Naive thymus-derived CD4-positive, alpha-beta T cell (primary cell): ENCODE measurements around the gene CRHR2. TPM values are rescaled to one million over a fixed set of nuclear protein-coding genes. Genes with fewer than 3 reads are reported as not detected.
A peak's percentile ranks its signal among the peaks of the same experiment; 100 is the strongest.
"Not testable (repeated sequence)": the region's sequence is repeated elsewhere in the genome, so short reads cannot be mapped to it uniquely, and the experiment has no call there.

Experiments used
- ATAC-seq: fragments of 150-1000 bp; cut with Tn5 transposase; 2 replicates; pipeline ENCODE4 v1.10.0; 2021; ENCODE audit warnings: mild to moderate bottlenecking, moderate library complexity
- CTCF ChIA-PET: fragments of 350-600 bp; sonication (Branson Sonifier 250); formaldehyde crosslinking; loops from one replicate; lab custom pipeline; 2021; ENCODE audit warnings: antibody characterized with exemption; lab: Charles Lee
- POLR2A ChIA-PET: fragments of 350-600 bp; sonication (Branson Sonifier 250); formaldehyde crosslinking; loops from one replicate; lab custom pipeline; 2021; ENCODE audit warnings: antibody characterized with exemption, inconsistent platforms; lab: Charles Lee
- DNase-seq, 9 donors: peaks; one replicate each; pipeline versions ENCODE4 v3.0.0 to v3.0.0-alpha.2; 2020 to 2022; ENCODE audit warnings: mixed read lengths in 1 of 9
- H3K27ac ChIP-seq: one replicate; pipeline ENCODE4 v1.7.0; 2013; ENCODE audit warnings: mild to moderate bottlenecking, low read depth, low read length, moderate library complexity
- H3K27me3 ChIP-seq, 2 donors: one replicate each; pipeline ENCODE4 v1.7.0; 2013; ENCODE audit warnings: low read length in 2 of 2, mild to moderate bottlenecking in 2 of 2, moderate library complexity in 2 of 2; ENCODE audit not compliant: control insufficient read depth in 2 of 2, insufficient read depth in 2 of 2
- H3K36me3 ChIP-seq, 3 experiments: 1 replicate in 2 of 3; 2 replicates in 1 of 3; pipeline ENCODE4 v1.7.0; 2013; ENCODE audit warnings: low read length in 3 of 3, mild to moderate bottlenecking in 3 of 3, moderate library complexity in 1 of 3; ENCODE audit not compliant: insufficient read depth in 3 of 3, control insufficient read depth in 2 of 3
- H3K4me1 ChIP-seq, 2 donors: one replicate each; pipeline ENCODE4 v1.7.0; 2013; ENCODE audit warnings: low read length in 2 of 2, mild to moderate bottlenecking in 2 of 2, moderate library complexity in 1 of 2; ENCODE audit not compliant: control insufficient read depth in 2 of 2, insufficient read depth in 2 of 2
- H3K4me3 ChIP-seq: 2 replicates; pipeline ENCODE4 v1.7.0; 2013; ENCODE audit warnings: mild to moderate bottlenecking, low read length
- H3K9me3 ChIP-seq, 3 experiments: 1 replicate in 2 of 3; 2 replicates in 1 of 3; pipeline ENCODE4 v1.7.0; 2013; ENCODE audit warnings: low read length in 3 of 3; ENCODE audit not compliant: control insufficient read depth in 2 of 3
- H3K27ac Mint-ChIP-seq, 9 donors: one replicate each; pipeline ENCODE4 v1.8.0; 2020 to 2022; ENCODE audit warnings: mixed read lengths in 9 of 9, mild to moderate bottlenecking in 8 of 9, moderate library complexity in 5 of 9, inconsistent platforms in 2 of 9
- H3K27me3 Mint-ChIP-seq, 5 donors: one replicate each; pipeline ENCODE4 v1.8.0; 2021 to 2022; ENCODE audit warnings: mixed read lengths in 5 of 5, mild to moderate bottlenecking in 1 of 5
- H3K36me3 Mint-ChIP-seq, 5 donors: one replicate each; pipeline ENCODE4 v1.8.0; 2020 to 2022; ENCODE audit warnings: mixed read lengths in 5 of 5, mild to moderate bottlenecking in 3 of 5, inconsistent platforms in 1 of 5
- H3K4me1 Mint-ChIP-seq, 7 donors: one replicate each; pipeline ENCODE4 v1.8.0; 2020 to 2022; ENCODE audit warnings: mixed read lengths in 7 of 7, mild to moderate bottlenecking in 3 of 7, inconsistent platforms in 1 of 7
- H3K4me3 Mint-ChIP-seq, 10 donors: one replicate each; pipeline ENCODE4 v1.8.0; 2020 to 2022; ENCODE audit warnings: mild to moderate bottlenecking in 10 of 10, mixed read lengths in 10 of 10, moderate library complexity in 6 of 10, inconsistent platforms in 2 of 10
- H3K9me3 Mint-ChIP-seq, 11 donors: one replicate each; pipeline ENCODE4 v1.8.0; 2020 to 2022; ENCODE audit warnings: mixed read lengths in 11 of 11, mild to moderate bottlenecking in 4 of 11, inconsistent platforms in 1 of 11, moderate library complexity in 1 of 11
- intact Hi-C, 2 donors: fragments of 100-400 bp; cut with micrococcal nuclease; formaldehyde crosslinking; loops; one replicate each; pipeline ENCODE4 v1.15.1; 2023
- polyA plus RNA-seq, 2 donors: library from polyadenylated mRNA; unstranded; fragments of 300-500 nt; fragmentation: Illumina TruSeq; gene quantifications; one replicate each; pipeline ENCODE4 v1.2.3, GENCODE V29; 2021
- total RNA-seq, 6 experiments: library from RNA in 5 of 6; stranded (reverse) in 5 of 6; gene quantifications; 1 replicate in 5 of 6; 2 replicates in 1 of 6; pipeline ENCODE4 v1.2.3 and lab custom pipeline; 2021 to 2026

The CRHR2 gene
- total and polyA plus RNA-seq, 7 experiments from 2014 or later = not detected

DNA sequence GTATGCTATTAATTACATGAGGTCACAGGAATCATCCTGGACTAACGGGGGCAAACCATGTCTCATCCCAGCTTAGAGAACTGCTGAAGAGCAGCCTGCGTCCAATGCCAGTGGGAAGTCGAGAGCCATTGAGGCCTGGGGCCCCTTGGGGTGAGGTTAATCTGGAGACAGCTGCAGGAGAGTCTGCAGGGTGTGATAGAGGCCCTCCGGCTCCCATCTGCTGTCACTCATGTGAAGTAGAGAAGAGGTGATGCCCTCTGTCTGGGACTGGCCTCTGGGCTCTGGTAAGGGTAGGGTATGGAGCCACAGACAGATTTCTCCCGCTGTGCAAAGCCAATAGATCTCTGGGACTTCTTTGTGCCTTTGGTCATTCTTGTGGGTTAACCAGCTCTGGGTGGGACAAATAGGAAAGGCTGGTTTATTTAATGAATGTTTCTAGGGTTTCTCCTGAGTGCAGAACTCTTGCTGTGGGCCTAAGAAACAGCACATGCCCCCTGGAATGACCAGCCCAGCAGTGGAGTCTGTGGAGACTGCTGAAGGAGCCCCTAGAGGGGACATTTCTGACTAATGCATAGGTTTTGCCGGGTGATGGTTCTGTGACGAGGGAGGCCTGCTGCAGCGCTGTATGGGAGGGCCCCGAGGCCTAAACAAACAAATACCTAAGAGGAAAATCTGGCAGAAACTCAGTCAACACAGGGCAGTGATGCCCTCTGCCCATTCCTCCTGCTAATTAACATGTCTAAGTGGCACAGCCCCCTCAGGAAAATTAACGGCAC lies 34.5 kb downstream of the CRHR2 start:
- H3K4me1 Mint-ChIP-seq = peaks cover 0 to 2% (median 0%) of the 10 kb centered on the region in 7 donors
- H3K36me3 Mint-ChIP-seq = peaks cover 0 to 26% (median 15%) of the 10 kb centered on the region in 5 donors
- Histone ChIP-seq H3K4me3 (no peak overlapping the region), H3K9me3 (no peaks in the 10 kb centered on the region), H3K27ac (no peak overlapping the region), H3K36me3 (peaks cover 0 to 8% (median 0%) of the 10 kb centered on the region in 3 experiments), H3K4me1 (no peaks in the 10 kb centered on the region), H3K27me3 (no peaks in the 10 kb centered on the region)
- peaks cover 0 to 1% (median 0%) of the 10 kb centered on the region in 11 donors for H3K9me3 Mint-ChIP-seq
- DNase-seq (no peak), ATAC-seq (no peak)
- intact Hi-C loops = no loop called here
- no peak overlapping the region for H3K4me3 Mint-ChIP-seq
- no peaks in the 10 kb centered on the region for H3K27me3 Mint-ChIP-seq
- H3K27ac Mint-ChIP-seq = peak overlapping the region in 2 of 9 donors; percentile 10 to 15
- CTCF ChIA-PET = no interaction called here
- POLR2A ChIA-PET = no interaction called here

DNA sequence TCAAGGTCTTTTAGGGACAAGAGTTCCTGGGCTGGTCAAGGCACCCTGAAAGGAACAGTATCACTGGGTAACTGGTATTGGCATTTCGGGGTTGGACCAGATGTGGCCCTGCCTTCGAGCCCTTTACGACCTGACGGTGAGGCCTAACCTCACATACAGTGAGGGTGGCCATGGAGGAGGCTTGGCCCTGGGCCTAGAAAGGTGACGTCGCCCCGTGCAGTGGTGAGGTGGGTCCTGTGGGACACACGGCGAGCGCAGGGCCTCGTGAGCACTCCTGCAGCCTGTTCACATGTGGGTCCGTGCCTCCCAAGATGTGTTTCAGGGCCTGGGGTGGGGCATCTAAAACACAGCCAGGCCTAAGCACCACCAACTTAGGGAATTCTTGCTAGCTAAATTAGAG lies 36.1 kb downstream of the CRHR2 start:
- Histone ChIP-seq H3K4me1 (no peaks in the 10 kb centered on the region), H3K27ac (no peak overlapping the region), H3K36me3 (peaks cover 0 to 9% (median 0%) of the 10 kb centered on the region in 3 experiments), H3K4me3 (no peak overlapping the region), H3K27me3 (no peaks in the 10 kb centered on the region), H3K9me3 (no peaks in the 10 kb centered on the region)
- ChIA-PET CTCF (no interaction called here), POLR2A (no interaction called here)
- no peak overlapping the region for H3K4me3 Mint-ChIP-seq
- DNase-seq (no peak), ATAC-seq (no peak)
- H3K36me3 Mint-ChIP-seq = peaks cover 0 to 29% (median 15%) of the 10 kb centered on the region in 5 donors
- H3K27ac Mint-ChIP-seq = peak overlapping the region in 1 of 9 donors; percentile 16
- intact Hi-C loops = no loop called here
- H3K9me3 Mint-ChIP-seq = peaks cover 0 to 1% (median 0%) of the 10 kb centered on the region in 11 donors
- no peaks in the 10 kb centered on the region for H3K4me1 Mint-ChIP-seq
- no peaks in the 10 kb centered on the region for H3K27me3 Mint-ChIP-seq

DNA sequence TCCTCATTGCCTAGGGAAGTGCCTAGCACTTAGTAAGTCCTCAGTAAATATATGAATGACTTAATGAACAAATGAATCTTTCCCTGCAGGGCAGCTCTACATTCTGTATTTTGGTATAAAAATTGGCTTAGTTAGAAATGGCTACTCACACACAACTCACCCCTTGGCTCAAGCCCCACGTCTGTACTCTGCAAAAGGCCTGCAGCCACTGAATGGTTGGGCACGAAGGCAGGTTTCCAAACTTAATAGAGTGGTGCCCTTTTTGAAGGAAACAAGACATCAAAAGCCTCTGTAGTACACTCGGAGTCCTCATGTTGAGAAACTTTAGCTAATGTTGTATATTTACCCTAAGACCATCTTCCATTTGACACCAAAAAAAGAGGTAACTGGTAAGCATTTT lies 36.6 kb downstream of the CRHR2 start:
- H3K36me3 Mint-ChIP-seq = peaks cover 0 to 29% (median 15%) of the 10 kb centered on the region in 5 donors
- Histone ChIP-seq H3K27me3 (no peaks in the 10 kb centered on the region), H3K4me3 (no peak overlapping the region), H3K9me3 (no peaks in the 10 kb centered on the region), H3K4me1 (no peaks in the 10 kb centered on the region), H3K36me3 (peaks cover 0 to 9% (median 0%) of the 10 kb centered on the region in 3 experiments), H3K27ac (no peak overlapping the region)
- CTCF ChIA-PET = no interaction called here
- POLR2A ChIA-PET = no interaction called here
- H3K27me3 Mint-ChIP-seq = no peaks in the 10 kb centered on the region
- peak overlapping the region in 1 of 9 donors; percentile 51 for H3K27ac Mint-ChIP-seq
- intact Hi-C loops = no loop called here
- DNase-seq = no peak
- no peaks in the 10 kb centered on the region for H3K4me1 Mint-ChIP-seq
- ATAC-seq = no peak
- no peak overlapping the region for H3K4me3 Mint-ChIP-seq
- H3K9me3 Mint-ChIP-seq = peaks cover 0 to 1% (median 0%) of the 10 kb centered on the region in 11 donors

DNA sequence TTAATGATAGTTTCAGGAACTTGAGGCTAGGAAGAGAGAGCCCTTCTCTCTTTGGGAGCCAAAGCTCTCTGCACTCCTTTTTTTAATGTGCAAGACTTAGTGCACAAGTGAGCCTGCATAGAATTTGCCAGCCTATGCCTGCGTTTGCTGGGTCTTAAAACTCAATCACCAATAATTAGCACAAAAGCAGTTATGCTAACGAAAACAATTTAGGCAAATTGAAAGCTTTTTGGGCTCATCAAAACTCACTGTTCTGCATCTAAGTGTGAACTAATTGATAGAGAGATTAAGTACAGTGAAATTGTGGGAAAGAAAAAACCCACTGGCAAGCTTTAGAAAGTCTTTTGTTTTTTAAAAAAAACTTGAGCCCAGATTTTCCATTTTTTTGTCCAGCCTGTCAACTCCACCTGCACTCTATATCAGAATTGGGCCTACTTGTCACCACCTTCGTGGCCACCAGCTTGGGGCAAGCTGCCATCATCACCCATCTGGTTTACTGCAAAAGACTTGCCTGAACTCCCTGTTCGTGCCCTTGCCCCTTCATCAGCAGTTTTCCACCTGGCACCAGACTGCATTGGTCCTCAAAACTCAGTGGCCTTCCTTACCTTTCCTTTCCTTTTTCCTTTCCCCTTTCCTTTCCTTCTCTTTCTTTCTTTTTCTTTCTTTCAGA lies 37.8 kb downstream of the CRHR2 start:
- intact Hi-C loops = no loop called here
- Histone ChIP-seq H3K9me3 (no peaks in the 10 kb centered on the region), H3K27me3 (no peaks in the 10 kb centered on the region), H3K36me3 (peaks cover 0 to 9% (median 0%) of the 10 kb centered on the region in 3 experiments), H3K4me3 (no peak overlapping the region), H3K27ac (no peak overlapping the region), H3K4me1 (no peaks in the 10 kb centered on the region)
- POLR2A ChIA-PET = interaction anchor here (0.6 kb wide), 1 partner anchor 95 kb away, joined by 4 read pairs; no protein-coding TSS in a partner anchor
- peaks cover 0 to 1% (median 0%) of the 10 kb centered on the region in 11 donors for H3K9me3 Mint-ChIP-seq
- H3K4me1 Mint-ChIP-seq = no peaks in the 10 kb centered on the region
- H3K27ac Mint-ChIP-seq = peak overlapping the region in 4 of 9 donors; percentile 28 to 65 (median 56)
- ATAC-seq (no peak), DNase-seq (no peak)
- no peak overlapping the region for H3K4me3 Mint-ChIP-seq
- CTCF ChIA-PET = interaction anchor here (0.7 to 1.3 kb wide), 2 partner anchors 129 to 286 kb away, joined by 3 read pairs; no protein-coding TSS in a partner anchor
- H3K36me3 Mint-ChIP-seq = peaks cover 0 to 30% (median 14%) of the 10 kb centered on the region in 5 donors
- H3K27me3 Mint-ChIP-seq = no peaks in the 10 kb centered on the region

DNA sequence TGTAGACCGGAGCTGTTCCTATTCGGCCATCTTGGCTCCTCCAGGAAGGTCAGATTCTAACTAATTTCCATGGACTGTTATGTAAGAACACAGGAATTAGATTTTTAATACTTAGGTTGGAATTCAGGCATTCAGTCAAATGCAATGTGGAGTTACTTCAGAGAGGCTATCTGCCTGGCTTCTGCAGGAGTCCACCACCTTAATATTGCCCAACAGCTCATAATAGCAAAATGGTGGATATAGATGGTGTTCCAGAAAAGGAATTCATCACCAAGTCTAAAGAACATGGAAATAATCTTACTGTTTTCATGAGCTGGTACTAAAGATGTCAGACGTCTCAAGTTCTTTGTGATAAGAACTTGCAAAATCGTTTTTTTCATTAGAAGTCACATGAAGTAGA lies 39.5 kb downstream of the CRHR2 start:
- Histone ChIP-seq H3K4me1 (no peaks in the 10 kb centered on the region), H3K36me3 (peaks cover 0 to 9% (median 0%) of the 10 kb centered on the region in 3 experiments), H3K27ac (no peak overlapping the region), H3K27me3 (no peaks in the 10 kb centered on the region), H3K4me3 (no peak overlapping the region), H3K9me3 (no peaks in the 10 kb centered on the region)
- ChIA-PET POLR2A (no interaction called here), CTCF (interaction anchor here (0.5 to 0.6 kb wide), 2 partner anchors 126 to 292 kb away, joined by 3 to 4 read pairs; no protein-coding TSS in a partner anchor)
- no peak for DNase-seq
- Mint-ChIP-seq H3K36me3 (peaks cover 0 to 34% (median 14%) of the 10 kb centered on the region in 5 donors), H3K4me3 (no peak overlapping the region), H3K4me1 (no peaks in the 10 kb centered on the region), H3K9me3 (no peaks in the 10 kb centered on the region), H3K27me3 (no peaks in the 10 kb centered on the region), H3K27ac (no peak overlapping the region)
- intact Hi-C loops = no loop called here
- ATAC-seq = no peak

DNA sequence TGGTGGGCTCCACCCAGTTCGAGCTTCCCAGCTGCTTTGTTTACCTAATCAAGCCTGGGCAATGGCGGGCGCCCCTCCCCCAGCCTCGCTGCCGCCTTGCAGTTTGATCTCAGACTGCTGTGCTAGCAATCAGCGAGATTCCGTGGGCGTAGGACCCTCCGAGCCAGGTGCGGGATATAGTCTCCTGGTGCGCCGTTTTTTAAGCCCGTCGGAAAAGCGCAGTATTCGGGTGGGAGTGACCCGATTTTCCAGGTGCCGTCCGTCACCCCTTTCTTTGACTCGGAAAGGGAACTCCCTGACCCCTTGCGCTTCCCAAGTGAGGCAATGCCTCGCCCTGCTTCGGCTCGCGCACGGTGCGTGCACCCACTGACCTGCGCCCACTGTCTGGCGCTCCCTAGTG lies 39.9 kb downstream of the CRHR2 start:
- H3K4me3 Mint-ChIP-seq, H3K27me3 ChIP-seq, DNase-seq, CTCF ChIA-PET, H3K27ac ChIP-seq, H3K36me3 ChIP-seq, intact Hi-C loops, H3K4me1 Mint-ChIP-seq, H3K4me3 ChIP-seq, POLR2A ChIA-PET, H3K4me1 ChIP-seq, H3K27me3 Mint-ChIP-seq, ATAC-seq, H3K9me3 ChIP-seq, H3K27ac Mint-ChIP-seq, H3K9me3 Mint-ChIP-seq: not testable (repeated sequence)
- peaks cover 0 to 30% (median 14%) of the 10 kb centered on the region in 5 donors for H3K36me3 Mint-ChIP-seq
